ENCODE measurements around the gene AKAP6.

Gene AKAP6

DNA sequence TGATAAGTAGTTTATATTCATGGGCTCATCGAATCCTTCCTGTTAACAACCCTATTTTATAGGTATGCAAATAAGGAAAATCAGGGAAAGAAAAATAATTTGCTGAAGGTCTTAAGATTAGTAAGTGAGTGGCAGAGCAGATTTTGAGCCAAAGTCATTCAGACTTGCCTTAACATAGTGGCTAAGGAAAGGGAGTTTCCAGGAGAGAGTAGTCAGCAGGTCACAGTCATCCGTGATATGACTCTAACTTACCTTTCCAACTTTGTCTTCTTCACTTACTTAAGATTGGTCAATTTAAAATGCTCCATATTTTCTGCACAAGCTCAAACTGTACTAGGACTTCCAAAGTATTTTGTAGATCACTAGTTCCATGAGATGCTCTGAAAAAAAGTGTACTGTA lies 46.6 kb downstream of the AKAP6 start:
- TF ChIP-seq, protein P1, sequence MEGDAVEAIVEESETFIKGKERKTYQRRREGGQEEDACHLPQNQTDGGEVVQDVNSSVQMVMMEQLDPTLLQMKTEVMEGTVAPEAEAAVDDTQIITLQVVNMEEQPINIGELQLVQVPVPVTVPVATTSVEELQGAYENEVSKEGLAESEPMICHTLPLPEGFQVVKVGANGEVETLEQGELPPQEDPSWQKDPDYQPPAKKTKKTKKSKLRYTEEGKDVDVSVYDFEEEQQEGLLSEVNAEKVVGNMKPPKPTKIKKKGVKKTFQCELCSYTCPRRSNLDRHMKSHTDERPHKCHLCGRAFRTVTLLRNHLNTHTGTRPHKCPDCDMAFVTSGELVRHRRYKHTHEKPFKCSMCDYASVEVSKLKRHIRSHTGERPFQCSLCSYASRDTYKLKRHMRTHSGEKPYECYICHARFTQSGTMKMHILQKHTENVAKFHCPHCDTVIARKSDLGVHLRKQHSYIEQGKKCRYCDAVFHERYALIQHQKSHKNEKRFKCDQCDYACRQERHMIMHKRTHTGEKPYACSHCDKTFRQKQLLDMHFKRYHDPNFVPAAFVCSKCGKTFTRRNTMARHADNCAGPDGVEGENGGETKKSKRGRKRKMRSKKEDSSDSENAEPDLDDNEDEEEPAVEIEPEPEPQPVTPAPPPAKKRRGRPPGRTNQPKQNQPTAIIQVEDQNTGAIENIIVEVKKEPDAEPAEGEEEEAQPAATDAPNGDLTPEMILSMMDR (IDR thresholded peaks at IDR 0.05): no peak

DNA sequence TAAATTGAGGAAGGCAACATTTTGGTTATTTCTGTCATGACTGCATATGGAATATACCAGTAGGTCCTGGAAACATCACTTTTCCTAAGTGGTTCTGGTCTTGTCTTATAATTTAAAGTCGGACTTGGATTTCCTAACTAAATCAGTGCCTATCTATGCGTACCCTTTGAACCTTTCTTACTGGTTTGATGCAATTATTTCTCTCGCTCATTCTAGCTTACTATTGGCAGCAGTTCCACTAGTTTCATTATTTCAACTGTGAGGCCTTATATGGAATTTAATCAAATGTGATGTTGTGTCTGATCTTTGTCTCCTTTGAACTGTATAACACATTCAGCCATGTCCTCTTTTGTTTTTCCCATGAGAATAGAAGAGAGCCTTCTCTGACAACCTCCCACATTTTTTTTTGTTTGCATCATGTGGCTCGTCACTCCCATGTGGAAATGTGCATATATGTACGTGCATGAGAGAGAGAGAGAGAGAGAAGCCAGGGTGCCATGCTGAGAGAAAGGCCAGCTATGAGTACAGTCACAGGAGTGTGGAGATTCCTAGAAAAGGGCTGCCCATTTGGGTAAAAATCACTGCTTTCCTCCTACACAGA lies 48.0 kb downstream of the AKAP6 start:
- TF ChIP-seq, protein P1 (IDR thresholded peaks at IDR 0.05): no peak

DNA sequence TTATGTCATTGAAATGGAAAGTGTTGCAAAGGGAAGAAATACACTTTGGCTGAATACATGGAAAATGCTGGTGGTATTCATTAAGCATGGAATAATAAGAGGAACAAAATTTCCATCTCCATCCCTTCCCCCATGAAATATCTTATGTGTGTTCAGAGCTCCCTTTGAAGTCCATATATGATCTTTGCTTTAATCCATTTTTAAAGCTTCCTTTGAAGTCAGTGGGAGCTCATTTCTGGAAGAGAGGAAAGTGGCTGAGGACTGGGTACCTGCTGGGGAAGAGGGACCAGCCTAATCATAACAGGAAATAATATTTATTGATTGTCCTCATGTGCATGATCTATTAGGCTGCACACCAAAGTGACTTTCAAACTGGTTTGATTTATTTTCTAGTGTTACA lies 49.2 kb downstream of the AKAP6 start:
- TF ChIP-seq, protein P1 (IDR thresholded peaks at IDR 0.05): no peak

DNA sequence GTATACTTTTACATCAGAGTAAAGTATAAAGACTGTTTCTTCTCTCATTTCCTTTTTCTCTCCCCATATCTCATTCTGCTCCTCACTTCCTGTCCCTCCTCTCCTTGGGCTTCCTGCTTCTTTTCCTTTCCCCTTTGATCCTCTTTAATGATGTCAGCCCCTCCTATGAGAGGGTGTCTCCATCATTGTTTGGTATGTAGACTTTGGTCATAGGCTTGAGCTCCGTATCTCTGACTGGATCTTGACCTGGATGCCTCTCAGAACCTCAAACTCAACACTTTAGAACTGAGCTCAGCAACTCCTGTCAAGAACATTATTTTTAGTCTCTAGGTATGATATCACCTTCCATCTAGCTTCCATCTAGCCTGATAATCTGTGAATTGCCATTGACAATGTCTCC lies 50.3 kb downstream of the AKAP6 start:
- TF ChIP-seq, protein P1 (IDR thresholded peaks at IDR 0.05): no peak

DNA sequence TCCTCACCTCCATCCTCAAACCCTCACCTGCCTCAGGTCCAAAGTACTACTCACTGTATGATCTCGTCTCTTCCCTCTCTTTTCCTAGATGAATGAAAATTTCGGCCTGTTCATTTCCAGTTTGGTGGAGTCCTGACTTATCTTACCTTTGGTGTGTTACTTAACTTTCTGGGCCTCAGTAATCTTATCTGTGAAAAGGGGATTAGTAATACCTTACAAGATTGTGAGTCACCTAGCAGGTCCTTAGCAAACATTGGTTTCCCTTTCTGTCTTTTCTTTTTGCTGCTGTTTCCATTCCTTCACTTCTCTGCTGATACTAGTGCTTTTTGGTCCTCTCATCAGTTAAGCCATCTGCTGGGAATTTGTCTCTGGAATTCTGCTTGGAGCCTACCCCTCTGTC lies 52.8 kb downstream of the AKAP6 start:
- TF ChIP-seq, protein P1 (IDR thresholded peaks at IDR 0.05): no peak

DNA sequence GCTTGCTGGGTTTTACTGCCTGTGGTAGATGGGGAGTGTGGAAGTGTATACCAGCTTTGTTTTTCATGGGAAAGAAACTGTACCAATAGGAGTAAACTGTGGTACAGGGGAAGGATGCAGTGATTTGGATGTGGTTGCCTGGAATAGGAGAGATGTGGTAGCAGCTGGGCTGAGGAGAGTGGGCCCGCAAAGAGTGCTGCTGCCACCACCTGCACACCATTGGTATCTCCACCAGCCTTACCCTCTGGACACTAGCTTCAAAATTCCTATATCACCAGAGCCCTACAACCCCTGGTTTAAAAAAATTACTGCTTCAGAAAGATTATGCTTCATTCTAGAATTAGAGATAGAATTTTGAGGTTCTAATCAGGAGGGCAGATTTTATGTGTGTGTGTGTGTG lies 53.6 kb downstream of the AKAP6 start:
- TF ChIP-seq, protein P1 (IDR thresholded peaks at IDR 0.05): peak; percentile 53

DNA sequence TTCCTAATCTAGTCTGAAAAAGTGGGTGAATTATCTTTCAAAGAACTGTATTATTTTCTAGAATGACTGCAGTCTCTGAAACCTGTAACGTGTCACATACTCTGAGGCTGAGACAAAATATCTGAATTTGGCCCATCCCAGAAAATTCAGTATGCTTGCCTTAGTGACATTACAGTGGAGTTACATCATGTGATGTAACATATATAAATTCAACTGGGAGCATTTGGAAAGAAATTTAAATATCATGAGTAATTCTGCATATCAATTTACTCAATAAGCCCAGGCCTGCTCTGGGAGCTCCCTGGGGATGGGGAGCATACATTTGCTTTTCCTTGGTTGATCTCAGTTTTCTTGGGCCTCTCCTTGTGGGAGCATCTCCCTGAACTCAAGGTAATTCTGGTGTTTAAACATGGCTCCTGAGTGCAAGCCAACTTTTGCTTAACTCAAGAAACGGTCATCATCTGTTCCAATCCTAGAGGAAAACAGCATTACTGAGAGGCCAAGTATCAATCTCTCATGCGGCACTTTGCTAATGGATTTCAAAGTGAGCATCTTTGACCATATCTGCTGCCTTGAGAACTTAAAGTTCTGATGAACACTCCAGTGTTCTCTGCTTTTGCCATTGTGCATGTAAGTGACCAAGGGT lies 54.4 kb downstream of the AKAP6 start:
- TF ChIP-seq, protein P1 (IDR thresholded peaks at IDR 0.05): no peak
